H1 (cell line): Measurements from ENCODE around the gene WDR74. TPM values are rescaled to one million over a fixed set of nuclear protein-coding genes. Genes with fewer than 3 reads are reported as not detected.

Source experiments
- ATF3 ChIP-seq: IDR thresholded peaks from 2 replicates; pipeline ENCODE4 v1.6.1; 2011; ENCODE audit warnings: low read depth, mild to moderate bottlenecking, low read length; ENCODE audit not compliant: insufficient read depth
- EGR1 ChIP-seq: IDR thresholded peaks from 2 replicates; pipeline ENCODE4 v1.6.1; 2011; ENCODE audit warnings: low read depth, low read length, borderline replicate concordance
- POLR2A ChIP-seq, 2 experiments: IDR thresholded peaks; 1 replicate in 1 of 2; 2 replicates in 1 of 2; pipeline ENCODE4 v1.6.1; 2011; ENCODE audit warnings: low read depth in 2 of 2, low read length in 2 of 2, mild to moderate bottlenecking in 2 of 2; ENCODE audit errors: control extremely low read depth in 1 of 2
- RBBP5 ChIP-seq: IDR thresholded peaks from 2 replicates; pipeline ENCODE4 v1.7.1; 2012; ENCODE audit warnings: low read depth, mild to moderate bottlenecking, inconsistent platforms, low read length, moderate library complexity, borderline replicate concordance
- SIN3A ChIP-seq, 2 experiments: IDR thresholded peaks in 1 of 2; conservative IDR thresholded peaks in 1 of 2; 2 replicates each; pipeline ENCODE4 v1.6.1; 2011 to 2012; ENCODE audit warnings: low read length in 2 of 2, improper control_type of control experiment in 1 of 2, low read depth in 1 of 2, mild to moderate bottlenecking in 1 of 2
- SP2 ChIP-seq: IDR thresholded peaks from 2 replicates; pipeline ENCODE4 v1.6.1; 2012; ENCODE audit warnings: mild to moderate bottlenecking, low read length, inconsistent platforms
- TAF1 ChIP-seq: IDR thresholded peaks from 2 replicates; pipeline ENCODE4 v1.6.1; 2011; ENCODE audit warnings: mild to moderate bottlenecking, low read depth, low read length
- TEAD4 ChIP-seq: IDR thresholded peaks from 2 replicates; pipeline ENCODE4 v1.6.1; 2012; ENCODE audit warnings: low read depth, low read length, inconsistent platforms, mixed read lengths
- polyA plus RNA-seq, 7 experiments: library from polyadenylated mRNA; depleted of rRNA in 3 of 7; stranded (reverse) in 5 of 7; unstranded in 2 of 7; fragments of >200 nt in 5 of 7; fragments of 200-250 nt in 2 of 7; gene quantifications; 1 replicate in 5 of 7; 2 replicates in 1 of 7; 4 replicates in 1 of 7; pipeline versions ENCODE4 v1.2.1 to v1.2.3, GENCODE V29; 2011 to 2013; ENCODE audit warnings: missing spikeins in 2 of 7, mixed read lengths in 2 of 7
- total RNA-seq: library from RNA; stranded (reverse); fragmentation: NEBNext Ultra II Directional; extraction: Animal tissue kit (Norgen Biotek cat#: 25700); gene quantifications from 2 replicates; pipeline ENCODE4 v1.2.1, GENCODE V29; 2021
- TF ChIP-seq, protein P1 (sequence below): fragments of 300-600 bp; sonication (generic); IDR thresholded peaks from 2 replicates; pipeline ENCODE4 v1.7.1; 2012; ENCODE audit warnings: low read length, moderate library complexity, mild to moderate bottlenecking, inconsistent platforms; ENCODE audit not compliant: insufficient replicate concordance

Gene WDR74
- total and polyA plus RNA-seq, 2 of the 8 experiments (the other 6 are each of a cell fraction or from before 2014, with no cell fraction given): 93.6 to 97.0 TPM

GRCh38 chr11:62854825-62855570 is 15.6 kb upstream of the WDR74 start (continued):
- TF ChIP-seq TEAD4: no peak
- TF ChIP-seq, protein P1, sequence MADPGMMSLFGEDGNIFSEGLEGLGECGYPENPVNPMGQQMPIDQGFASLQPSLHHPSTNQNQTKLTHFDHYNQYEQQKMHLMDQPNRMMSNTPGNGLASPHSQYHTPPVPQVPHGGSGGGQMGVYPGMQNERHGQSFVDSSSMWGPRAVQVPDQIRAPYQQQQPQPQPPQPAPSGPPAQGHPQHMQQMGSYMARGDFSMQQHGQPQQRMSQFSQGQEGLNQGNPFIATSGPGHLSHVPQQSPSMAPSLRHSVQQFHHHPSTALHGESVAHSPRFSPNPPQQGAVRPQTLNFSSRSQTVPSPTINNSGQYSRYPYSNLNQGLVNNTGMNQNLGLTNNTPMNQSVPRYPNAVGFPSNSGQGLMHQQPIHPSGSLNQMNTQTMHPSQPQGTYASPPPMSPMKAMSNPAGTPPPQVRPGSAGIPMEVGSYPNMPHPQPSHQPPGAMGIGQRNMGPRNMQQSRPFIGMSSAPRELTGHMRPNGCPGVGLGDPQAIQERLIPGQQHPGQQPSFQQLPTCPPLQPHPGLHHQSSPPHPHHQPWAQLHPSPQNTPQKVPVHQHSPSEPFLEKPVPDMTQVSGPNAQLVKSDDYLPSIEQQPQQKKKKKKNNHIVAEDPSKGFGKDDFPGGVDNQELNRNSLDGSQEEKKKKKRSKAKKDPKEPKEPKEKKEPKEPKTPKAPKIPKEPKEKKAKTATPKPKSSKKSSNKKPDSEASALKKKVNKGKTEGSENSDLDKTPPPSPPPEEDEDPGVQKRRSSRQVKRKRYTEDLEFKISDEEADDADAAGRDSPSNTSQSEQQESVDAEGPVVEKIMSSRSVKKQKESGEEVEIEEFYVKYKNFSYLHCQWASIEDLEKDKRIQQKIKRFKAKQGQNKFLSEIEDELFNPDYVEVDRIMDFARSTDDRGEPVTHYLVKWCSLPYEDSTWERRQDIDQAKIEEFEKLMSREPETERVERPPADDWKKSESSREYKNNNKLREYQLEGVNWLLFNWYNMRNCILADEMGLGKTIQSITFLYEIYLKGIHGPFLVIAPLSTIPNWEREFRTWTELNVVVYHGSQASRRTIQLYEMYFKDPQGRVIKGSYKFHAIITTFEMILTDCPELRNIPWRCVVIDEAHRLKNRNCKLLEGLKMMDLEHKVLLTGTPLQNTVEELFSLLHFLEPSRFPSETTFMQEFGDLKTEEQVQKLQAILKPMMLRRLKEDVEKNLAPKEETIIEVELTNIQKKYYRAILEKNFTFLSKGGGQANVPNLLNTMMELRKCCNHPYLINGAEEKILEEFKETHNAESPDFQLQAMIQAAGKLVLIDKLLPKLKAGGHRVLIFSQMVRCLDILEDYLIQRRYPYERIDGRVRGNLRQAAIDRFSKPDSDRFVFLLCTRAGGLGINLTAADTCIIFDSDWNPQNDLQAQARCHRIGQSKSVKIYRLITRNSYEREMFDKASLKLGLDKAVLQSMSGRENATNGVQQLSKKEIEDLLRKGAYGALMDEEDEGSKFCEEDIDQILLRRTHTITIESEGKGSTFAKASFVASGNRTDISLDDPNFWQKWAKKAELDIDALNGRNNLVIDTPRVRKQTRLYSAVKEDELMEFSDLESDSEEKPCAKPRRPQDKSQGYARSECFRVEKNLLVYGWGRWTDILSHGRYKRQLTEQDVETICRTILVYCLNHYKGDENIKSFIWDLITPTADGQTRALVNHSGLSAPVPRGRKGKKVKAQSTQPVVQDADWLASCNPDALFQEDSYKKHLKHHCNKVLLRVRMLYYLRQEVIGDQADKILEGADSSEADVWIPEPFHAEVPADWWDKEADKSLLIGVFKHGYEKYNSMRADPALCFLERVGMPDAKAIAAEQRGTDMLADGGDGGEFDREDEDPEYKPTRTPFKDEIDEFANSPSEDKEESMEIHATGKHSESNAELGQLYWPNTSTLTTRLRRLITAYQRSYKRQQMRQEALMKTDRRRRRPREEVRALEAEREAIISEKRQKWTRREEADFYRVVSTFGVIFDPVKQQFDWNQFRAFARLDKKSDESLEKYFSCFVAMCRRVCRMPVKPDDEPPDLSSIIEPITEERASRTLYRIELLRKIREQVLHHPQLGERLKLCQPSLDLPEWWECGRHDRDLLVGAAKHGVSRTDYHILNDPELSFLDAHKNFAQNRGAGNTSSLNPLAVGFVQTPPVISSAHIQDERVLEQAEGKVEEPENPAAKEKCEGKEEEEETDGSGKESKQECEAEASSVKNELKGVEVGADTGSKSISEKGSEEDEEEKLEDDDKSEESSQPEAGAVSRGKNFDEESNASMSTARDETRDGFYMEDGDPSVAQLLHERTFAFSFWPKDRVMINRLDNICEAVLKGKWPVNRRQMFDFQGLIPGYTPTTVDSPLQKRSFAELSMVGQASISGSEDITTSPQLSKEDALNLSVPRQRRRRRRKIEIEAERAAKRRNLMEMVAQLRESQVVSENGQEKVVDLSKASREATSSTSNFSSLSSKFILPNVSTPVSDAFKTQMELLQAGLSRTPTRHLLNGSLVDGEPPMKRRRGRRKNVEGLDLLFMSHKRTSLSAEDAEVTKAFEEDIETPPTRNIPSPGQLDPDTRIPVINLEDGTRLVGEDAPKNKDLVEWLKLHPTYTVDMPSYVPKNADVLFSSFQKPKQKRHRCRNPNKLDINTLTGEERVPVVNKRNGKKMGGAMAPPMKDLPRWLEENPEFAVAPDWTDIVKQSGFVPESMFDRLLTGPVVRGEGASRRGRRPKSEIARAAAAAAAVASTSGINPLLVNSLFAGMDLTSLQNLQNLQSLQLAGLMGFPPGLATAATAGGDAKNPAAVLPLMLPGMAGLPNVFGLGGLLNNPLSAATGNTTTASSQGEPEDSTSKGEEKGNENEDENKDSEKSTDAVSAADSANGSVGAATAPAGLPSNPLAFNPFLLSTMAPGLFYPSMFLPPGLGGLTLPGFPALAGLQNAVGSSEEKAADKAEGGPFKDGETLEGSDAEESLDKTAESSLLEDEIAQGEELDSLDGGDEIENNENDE: peak; percentile 78
- peak; percentile 69 to 80; a peak in 3 of 4 replicates for TF ChIP-seq SIN3A (conservative IDR thresholded peaks at IDR 0.05 in 1 of 2, IDR thresholded peaks at IDR 0.05 in 1 of 2; ENCODE audit: low read depth in 1 of 2, low read length in 2 of 2)
- TF ChIP-seq TAF1: no peak; the same call in 1 of the 2 replicates
- peak; percentile 6 to 58; a peak in 2 of 3 replicates for TF ChIP-seq POLR2A (IDR thresholded peaks at IDR 0.05; ENCODE audit: control extremely low read depth in 1 of 2, low read depth in 2 of 2, low read length in 2 of 2)
- TF ChIP-seq SP2: no peak
- TF ChIP-seq RBBP5: no peak
- no peak for TF ChIP-seq ATF3
- no peak for TF ChIP-seq EGR1
